K562 (cell line): Measurements from ENCODE around the gene LHCGR.

ENCODE experiments used
- EZH2 ChIP-seq: IDR thresholded peaks from 2 replicates; pipeline ENCODE4 v1.6.1; 2012; ENCODE audit warnings: low read depth, mild to moderate bottlenecking, inconsistent platforms, low read length, borderline replicate concordance
- HNRNPL ChIP-seq: fragments of 200-400 bp; formaldehyde crosslinking; IDR thresholded peaks from 2 replicates; pipeline ENCODE4 v1.6.1; 2017; ENCODE audit warnings: low read depth, mild to moderate bottlenecking, low read length
- RBM39 ChIP-seq: fragments of 200-400 bp; formaldehyde crosslinking; optimal IDR thresholded peaks from 2 replicates; pipeline ENCODE3; 2018; ENCODE audit warnings: low read depth, low read length
- UBTF ChIP-seq, 2 experiments: IDR thresholded peaks; 2 replicates each; pipeline ENCODE4 v1.6.1; 2012; ENCODE audit warnings: improper control_type of control experiment in 2 of 2, low read depth in 2 of 2, low read length in 2 of 2, borderline replicate concordance in 1 of 2
- YY1 ChIP-seq, 3 experiments: IDR thresholded peaks; 2 replicates each; pipeline ENCODE4 v1.6.1; 2011; ENCODE audit warnings: low read length in 2 of 3, mild to moderate bottlenecking in 2 of 3, moderate library complexity in 2 of 3, borderline replicate concordance in 1 of 3, control low read depth in 1 of 3, low read depth in 1 of 3; ENCODE audit not compliant: insufficient read depth in 3 of 3, insufficient replicate concordance in 2 of 3, control insufficient read depth in 1 of 3, insufficient read length in 1 of 3; ENCODE audit errors: extremely low read depth in 1 of 3
- ZNF239 ChIP-seq: fragments of 250-450 bp; sonication (Bioruptor Pico); IDR thresholded peaks from 2 replicates; pipeline ENCODE4 v1.4.0; 2020; ENCODE audit warnings: mild to moderate bottlenecking
- ZNF263 ChIP-seq: sonication (generic); formaldehyde crosslinking; IDR thresholded peaks from 2 replicates; pipeline ENCODE4 v1.8.0; 2022; ENCODE audit warnings: mild to moderate bottlenecking, missing genetic modification reagents, borderline replicate concordance
- ZNF407 ChIP-seq: fragments of 450-650 bp; IDR thresholded peaks from 2 replicates; pipeline ENCODE4 v1.6.1; 2016; ENCODE audit warnings: low read depth

GRCh38 chr2:48747319-48747718 is 8.2 kb downstream of the LHCGR start:
- TF ChIP-seq ZNF407 (no peak), YY1 (IDR thresholded peaks at IDR 0.05; ENCODE audit: borderline replicate concordance in 1 of 3, control insufficient read depth in 1 of 3, extremely low read depth in 1 of 3, insufficient read depth in 3 of 3, insufficient read length in 1 of 3, insufficient replicate concordance in 2 of 3, low read depth in 1 of 3, low read length in 2 of 3) (no peak), RBM39 (no peak), EZH2 (no peak), UBTF (IDR thresholded peaks at IDR 0.05; ENCODE audit: borderline replicate concordance in 1 of 2, low read depth in 2 of 2, low read length in 2 of 2) (no peak), ZNF239 (CRISPR knock-in tag) (no peak), ZNF263 (CRISPR knock-in tag) (no peak), HNRNPL (no peak)
